Measurements from ENCODE around the gene NDUFB8.

The NDUFB8 gene

DNA sequence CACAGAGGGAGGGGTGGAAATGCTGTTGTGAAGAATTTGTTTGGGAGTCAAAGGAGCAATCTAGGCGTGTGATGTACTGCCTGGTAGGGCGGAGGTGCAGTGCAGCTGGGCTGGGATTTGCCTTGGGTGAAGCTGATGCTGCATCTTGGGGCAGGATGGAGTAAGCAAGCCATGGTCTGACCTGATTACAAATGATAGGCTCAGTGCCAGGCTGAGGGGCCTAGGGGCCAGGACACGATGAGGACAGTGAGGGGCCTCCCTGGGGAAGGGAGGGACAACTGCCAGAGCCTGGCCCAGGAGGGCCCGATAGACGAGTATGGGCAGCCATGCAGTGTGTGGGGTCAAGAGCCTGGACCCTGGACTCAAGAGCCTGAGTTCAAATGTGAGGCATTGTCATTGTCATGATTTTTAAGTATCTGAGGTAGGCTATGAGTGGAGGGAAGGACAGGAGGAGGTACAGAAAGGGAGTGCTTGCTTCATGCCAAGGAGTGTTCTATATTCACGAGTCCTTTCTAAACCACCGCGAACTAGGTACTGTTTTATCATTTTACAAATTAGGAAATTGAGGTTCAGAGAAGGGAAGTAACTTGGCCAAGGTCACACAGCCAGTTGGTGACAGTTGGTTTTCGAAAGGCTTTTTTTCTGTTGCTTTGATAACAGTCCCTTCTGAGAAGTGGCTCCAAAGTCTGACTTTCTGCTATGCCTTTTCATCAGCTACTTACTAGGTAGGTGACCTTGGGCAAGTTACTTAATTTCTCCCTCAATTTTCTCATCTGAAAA lies 35.7 kb upstream of the NDUFB8 start:
- H3K27ac ChIP-seq: no peak overlapping the region
- DNase-seq: no peak
- peaks cover 16% of the 10 kb centered on the region for H3K27me3 ChIP-seq (ENCODE audit: insufficient read depth, low read depth, severe bottlenecking)
- H3K4me3 ChIP-seq (ENCODE audit: low read depth, low read length): no peak overlapping the region
- peaks cover 3% of the 10 kb centered on the region for H3K9me3 ChIP-seq (ENCODE audit: severe bottlenecking)
- TF ChIP-seq CTCF (IDR thresholded peaks at IDR 0.05; ENCODE audit: low read depth, low read length): no peak
- H3K36me3 ChIP-seq: no peaks in the 10 kb centered on the region

DNA sequence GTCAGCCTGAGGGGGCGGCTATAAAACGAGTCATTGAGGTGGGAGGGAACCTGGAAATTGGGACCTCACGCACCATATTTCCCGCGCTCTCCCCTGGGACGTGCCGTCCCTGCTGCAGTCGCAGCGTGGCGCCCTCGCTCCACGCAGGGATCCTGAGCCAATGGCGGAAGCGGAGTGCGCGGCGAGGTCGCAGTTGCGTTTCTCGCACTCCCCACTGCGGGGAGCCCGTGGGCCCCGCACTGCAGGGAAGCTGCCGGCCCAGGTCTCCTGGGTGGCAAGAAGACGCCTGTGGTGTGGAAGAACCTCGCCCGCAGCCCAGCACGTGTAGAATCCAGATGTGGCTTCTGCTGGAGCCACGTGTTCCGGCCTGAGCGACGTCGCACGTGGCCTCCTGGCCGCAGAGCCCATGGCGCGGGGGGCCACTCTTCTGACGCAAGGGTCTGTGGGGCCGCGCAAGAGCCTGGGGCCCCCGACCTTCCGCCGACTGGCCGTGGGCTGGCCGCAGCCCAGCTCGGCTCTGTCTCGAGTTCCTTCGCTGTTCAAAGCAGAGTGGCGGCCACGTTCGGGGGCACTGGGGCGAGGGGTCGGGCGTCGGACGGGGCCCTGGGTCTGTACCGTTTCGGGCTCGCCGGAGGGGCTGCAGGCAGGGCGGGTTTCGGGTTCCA lies 32.5 kb upstream of the NDUFB8 start:
- peaks cover 16% of the 10 kb centered on the region for H3K27me3 ChIP-seq (ENCODE audit: insufficient read depth, low read depth, severe bottlenecking)
- H3K27ac ChIP-seq: no peak overlapping the region
- no peaks in the 10 kb centered on the region for H3K9me3 ChIP-seq (ENCODE audit: severe bottlenecking)
- peak overlapping the region; percentile 47 for H3K4me3 ChIP-seq (ENCODE audit: low read depth, low read length)
- TF ChIP-seq CTCF (IDR thresholded peaks at IDR 0.05; ENCODE audit: low read depth, low read length): peak; percentile 100
- H3K36me3 ChIP-seq: no peaks in the 10 kb centered on the region
- peak; percentile 85 for DNase-seq

DNA sequence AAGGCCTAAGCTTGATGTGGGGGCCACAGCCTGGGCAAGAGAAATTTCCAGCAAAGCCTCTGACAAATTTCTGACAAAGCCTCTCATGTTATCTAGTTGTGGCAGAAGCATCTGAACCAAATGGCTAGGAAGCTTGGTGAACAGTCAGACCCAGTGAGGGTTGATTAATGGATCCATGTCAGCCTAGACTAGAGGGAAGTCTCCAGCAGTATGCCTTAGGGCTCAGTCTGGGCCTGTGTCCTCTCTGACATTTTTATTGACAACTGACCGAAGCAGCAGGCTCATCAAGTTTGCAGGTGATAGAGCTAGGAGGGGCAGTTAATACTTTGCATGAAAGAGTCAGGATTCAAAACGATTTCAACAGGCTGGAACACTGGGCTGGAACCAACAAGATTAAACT lies 31.3 kb upstream of the NDUFB8 start:
- Histone ChIP-seq H3K9me3 (ENCODE audit: severe bottlenecking) (no peaks in the 10 kb centered on the region), H3K4me3 (ENCODE audit: low read depth, low read length) (no peak overlapping the region), H3K27ac (no peak overlapping the region), H3K27me3 (ENCODE audit: insufficient read depth, low read depth, severe bottlenecking) (peaks cover 16% of the 10 kb centered on the region), H3K36me3 (no peaks in the 10 kb centered on the region; the same call in 1 of the 2 replicates)
- DNase-seq: no peak
- no peak for TF ChIP-seq CTCF (IDR thresholded peaks at IDR 0.05; ENCODE audit: low read depth, low read length)

- Histone ChIP-seq H3K27ac (no peak overlapping the region), H3K4me3 (ENCODE audit: low read depth, low read length) (no peak overlapping the region), H3K27me3 (ENCODE audit: insufficient read depth, low read depth, severe bottlenecking) (peaks cover 16% of the 10 kb centered on the region), H3K9me3 (ENCODE audit: severe bottlenecking) (no peaks in the 10 kb centered on the region), H3K36me3 (no peaks in the 10 kb centered on the region; the same call in none of the 2 replicates)
- no peak for TF ChIP-seq CTCF (IDR thresholded peaks at IDR 0.05; ENCODE audit: low read depth, low read length)
- no peak for DNase-seq
Observed at GRCh38 chr10:100560248-100560647, 30.6 kb upstream of the NDUFB8 start.

GRCh38 chr10:100554902-100555301 lies 25.2 kb upstream of the NDUFB8 start:
- H3K27ac ChIP-seq: no peak overlapping the region
- H3K9me3 ChIP-seq (ENCODE audit: severe bottlenecking): no peaks in the 10 kb centered on the region
- TF ChIP-seq CTCF (IDR thresholded peaks at IDR 0.05; ENCODE audit: low read depth, low read length): no peak
- peaks cover 1% of the 10 kb centered on the region for H3K36me3 ChIP-seq
- no peak for DNase-seq
- H3K4me3 ChIP-seq (ENCODE audit: low read depth, low read length): no peak overlapping the region
- H3K27me3 ChIP-seq (ENCODE audit: insufficient read depth, low read depth, severe bottlenecking): no peaks in the 10 kb centered on the region
